ENCODE results near the gene BCKDHA. TPM values are rescaled to one million over a fixed set of nuclear protein-coding genes. Genes with fewer than 3 reads are reported as not detected.
A peak's percentile ranks its signal among the peaks of the same experiment; 100 is the strongest.

BCKDHA gene
- total RNA-seq, 1 donor from 2014 or later = 22.6 TPM

DNA sequence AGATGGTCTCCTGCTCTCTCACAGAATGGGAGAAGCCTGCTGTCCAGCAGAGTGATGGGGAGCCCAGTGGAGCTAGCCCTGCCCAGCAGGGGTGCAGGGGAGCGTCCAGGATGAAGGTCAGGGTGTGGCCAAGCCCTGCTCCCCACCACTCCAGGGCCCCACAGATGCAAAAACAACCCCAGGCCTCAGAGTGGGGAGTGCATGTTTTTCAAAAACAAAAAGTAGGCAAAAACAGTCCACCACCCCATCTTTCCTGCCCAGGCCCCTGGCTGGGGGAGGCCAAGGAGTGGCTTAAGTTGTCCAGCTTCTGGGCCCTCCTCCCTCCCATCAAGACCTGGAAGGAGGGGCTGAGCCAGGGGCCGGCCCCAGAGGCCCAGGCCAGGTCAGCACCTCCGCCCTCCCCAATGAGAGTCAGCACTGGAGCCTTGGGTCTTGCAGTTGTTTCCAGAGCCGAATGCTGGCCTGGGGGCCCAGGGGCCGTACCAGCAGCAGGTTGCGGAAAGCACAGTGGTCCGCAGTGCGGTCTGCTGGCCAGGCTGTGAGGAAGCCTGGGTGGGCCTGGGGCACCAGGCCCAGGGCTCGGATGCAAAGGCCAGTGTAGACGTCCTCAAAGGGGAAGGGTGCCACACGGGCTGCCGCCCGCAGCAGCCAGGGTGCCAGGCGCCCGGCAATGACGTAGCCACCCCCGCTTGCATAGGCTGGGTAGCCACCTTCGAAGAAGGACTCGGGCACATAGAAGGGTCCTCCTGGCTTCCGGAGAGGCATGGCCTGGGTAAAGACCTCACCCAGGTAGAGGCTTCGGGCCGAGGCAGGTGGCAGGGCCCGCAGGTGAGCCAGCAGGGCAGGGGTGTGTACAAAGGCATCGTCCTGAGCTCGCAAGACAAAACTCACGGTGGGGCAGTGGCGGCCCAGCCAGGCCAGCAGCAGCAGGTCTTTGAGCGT is 27.8 kb downstream of the BCKDHA start:
- TF ChIP-seq, protein P1, sequence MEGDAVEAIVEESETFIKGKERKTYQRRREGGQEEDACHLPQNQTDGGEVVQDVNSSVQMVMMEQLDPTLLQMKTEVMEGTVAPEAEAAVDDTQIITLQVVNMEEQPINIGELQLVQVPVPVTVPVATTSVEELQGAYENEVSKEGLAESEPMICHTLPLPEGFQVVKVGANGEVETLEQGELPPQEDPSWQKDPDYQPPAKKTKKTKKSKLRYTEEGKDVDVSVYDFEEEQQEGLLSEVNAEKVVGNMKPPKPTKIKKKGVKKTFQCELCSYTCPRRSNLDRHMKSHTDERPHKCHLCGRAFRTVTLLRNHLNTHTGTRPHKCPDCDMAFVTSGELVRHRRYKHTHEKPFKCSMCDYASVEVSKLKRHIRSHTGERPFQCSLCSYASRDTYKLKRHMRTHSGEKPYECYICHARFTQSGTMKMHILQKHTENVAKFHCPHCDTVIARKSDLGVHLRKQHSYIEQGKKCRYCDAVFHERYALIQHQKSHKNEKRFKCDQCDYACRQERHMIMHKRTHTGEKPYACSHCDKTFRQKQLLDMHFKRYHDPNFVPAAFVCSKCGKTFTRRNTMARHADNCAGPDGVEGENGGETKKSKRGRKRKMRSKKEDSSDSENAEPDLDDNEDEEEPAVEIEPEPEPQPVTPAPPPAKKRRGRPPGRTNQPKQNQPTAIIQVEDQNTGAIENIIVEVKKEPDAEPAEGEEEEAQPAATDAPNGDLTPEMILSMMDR (IDR thresholded peaks at IDR 0.05; ENCODE audit: unreplicated experiment) = no peak
- Mint-ChIP-seq H3K36me3 (peaks cover 20% of the 10 kb centered on the region), H3K27me3 (ENCODE audit: low read depth) (no peaks in the 10 kb centered on the region), H3K9me3 (no peaks in the 10 kb centered on the region), H3K4me1 (peaks cover 20% of the 10 kb centered on the region), H3K4me3 (peak overlapping the region; percentile 81), H3K27ac (peak overlapping the region; percentile 16)
- no peak for DNase-seq (ENCODE audit: low spot score in 2 of 2, unreplicated experiment in 2 of 2)

DNA sequence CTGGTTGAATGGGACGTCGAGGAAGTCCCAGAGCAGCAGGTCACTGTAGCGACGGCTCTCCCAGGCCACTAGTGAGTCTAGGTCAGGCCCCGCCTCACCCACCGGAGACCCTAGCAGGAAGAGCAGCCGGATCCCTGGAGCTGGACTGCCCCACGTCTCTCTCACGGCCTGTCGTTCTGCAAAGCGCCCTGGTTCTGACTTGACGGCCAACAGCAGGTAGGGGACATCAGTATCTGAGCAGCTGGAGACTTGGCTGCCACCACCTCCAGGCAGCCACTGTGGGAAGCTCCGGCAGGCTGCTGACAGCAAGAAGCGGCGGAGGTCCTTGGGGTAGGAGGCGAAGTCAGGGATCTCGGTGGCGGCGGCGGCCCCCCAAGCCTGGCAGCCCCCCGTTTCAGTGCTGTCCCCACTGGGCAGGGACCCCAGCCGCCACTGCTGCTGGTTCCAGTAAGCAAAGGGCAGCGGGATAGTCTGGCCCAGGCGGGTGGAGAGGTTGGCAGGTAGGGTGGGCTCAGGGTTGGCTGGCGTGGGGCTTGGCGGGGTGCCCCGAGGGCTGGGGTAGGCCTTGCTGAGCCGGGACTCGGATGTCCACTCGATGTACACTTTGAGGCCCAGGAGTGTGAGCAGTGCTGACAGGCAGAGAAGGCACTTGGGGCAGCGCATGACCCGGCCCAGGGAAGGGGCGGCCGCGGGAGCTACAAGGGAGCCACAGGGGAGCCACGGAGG is 28.7 kb downstream of the BCKDHA start:
- Mint-ChIP-seq H3K27me3 (ENCODE audit: low read depth) (no peaks in the 10 kb centered on the region), H3K27ac (peak overlapping the region; percentile 93)

DNA sequence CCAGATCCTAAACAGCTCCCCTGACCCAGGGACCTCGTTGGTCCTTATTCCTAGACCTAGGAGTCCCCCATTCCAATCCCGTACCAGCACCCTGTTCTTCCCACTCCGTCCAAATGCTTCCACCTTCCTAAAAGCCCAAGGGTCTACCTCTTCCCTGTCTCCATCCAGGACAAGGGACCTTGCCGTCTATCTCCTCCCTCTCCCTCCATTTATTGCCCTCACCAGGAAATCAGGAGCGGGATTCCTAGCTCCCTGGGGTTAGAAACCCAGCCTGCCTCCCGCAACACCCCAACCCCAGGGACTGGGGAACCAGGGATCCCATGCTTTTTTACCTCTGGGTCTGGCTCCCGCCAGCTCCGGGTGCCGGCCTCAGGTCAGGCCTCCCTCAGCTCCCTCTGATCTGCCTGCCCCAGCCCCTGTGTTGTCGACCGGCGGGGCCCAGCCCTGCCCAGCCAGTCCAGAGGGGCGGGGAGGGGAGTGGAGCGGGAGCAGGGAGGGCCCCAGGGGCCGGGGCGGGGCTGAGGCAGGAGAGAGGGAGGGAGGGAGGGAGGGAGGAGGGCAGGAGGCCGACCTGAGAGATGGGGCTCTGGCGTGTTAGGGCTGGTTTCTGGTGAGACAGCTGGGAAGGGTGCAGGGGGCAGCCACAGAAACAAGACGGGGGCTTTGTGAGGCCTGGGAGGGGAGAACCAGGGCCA is 29.5 kb downstream of the BCKDHA start, which contains the start of gene B3GNT8:
B3GNT8 (minus strand) TSS at position 423 of the 695 bp plus-strand sequence. CDS start 596 bp downstream, outside the sequence.
- Mint-ChIP-seq H3K36me3 (peaks cover 10% of the 10 kb centered on the region), H3K27me3 (ENCODE audit: low read depth) (no peaks in the 10 kb centered on the region), H3K9me3 (no peaks in the 10 kb centered on the region), H3K27ac (peak within 1 kb of the TSS; percentile 93), H3K4me3 (peak within 1 kb of the TSS; percentile 81), H3K4me1 (peaks cover 20% of the 10 kb centered on the region)
- DNase-seq (ENCODE audit: low spot score in 2 of 2, unreplicated experiment in 2 of 2) = peak; percentile 65 to 71
- TF ChIP-seq, protein P1 (IDR thresholded peaks at IDR 0.05; ENCODE audit: unreplicated experiment) = no peak

More for the DNA sequence above, 28.7 kb downstream of the BCKDHA start:
- TF ChIP-seq, protein P1 (IDR thresholded peaks at IDR 0.05; ENCODE audit: unreplicated experiment) = no peak
- H3K36me3 Mint-ChIP-seq = peaks cover 16% of the 10 kb centered on the region
- peak overlapping the region; percentile 81 for H3K4me3 Mint-ChIP-seq
- H3K9me3 Mint-ChIP-seq = no peaks in the 10 kb centered on the region
- DNase-seq (ENCODE audit: low spot score in 2 of 2, unreplicated experiment in 2 of 2) = no peak
- H3K4me1 Mint-ChIP-seq = peaks cover 20% of the 10 kb centered on the region

DNA sequence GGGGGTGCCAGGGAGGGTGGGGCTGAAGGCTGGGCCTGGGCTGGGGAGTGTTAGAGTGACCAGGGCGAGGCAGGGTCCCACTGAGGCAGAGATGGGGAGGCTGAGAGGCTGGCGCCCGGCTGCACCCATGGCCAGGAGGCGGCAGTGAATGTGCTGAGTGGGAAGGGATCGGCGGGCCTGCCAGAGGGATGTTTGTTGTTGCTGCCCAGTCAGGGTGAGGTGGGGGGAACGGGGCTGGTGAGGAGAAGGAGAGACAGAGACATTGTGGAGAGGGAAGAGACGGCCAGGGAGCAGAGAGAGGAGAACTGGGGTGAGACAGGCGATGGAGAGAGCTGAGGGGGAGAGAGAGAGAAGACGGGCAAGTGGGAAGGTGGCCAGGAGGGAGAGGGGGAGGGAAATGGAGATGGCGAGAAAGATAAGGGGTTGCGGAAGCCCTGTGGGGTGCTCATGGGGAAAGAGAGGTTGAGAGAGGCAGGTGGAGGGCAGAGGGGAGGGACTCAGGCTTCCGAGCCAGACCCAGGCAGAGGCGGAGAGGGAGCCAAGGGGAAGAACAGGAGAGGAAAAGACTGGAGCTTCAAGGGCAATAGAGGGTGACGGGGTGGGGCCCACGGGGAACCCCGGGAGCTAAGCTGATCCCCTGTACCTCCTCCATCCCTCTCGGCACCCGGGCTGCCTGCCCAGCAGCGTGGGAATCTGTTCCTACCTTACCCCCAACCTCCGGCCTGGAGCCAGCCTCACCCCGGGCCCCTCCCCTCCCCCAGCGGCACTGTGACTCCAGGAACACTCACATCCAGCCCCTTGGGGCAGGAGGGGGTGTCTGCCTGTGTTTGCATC is 30.2 kb downstream of the BCKDHA start:
- TF ChIP-seq, protein P1 (IDR thresholded peaks at IDR 0.05; ENCODE audit: unreplicated experiment) = no peak
- peaks cover 7% of the 10 kb centered on the region for H3K36me3 Mint-ChIP-seq

More for the DNA sequence above, 30.2 kb downstream of the BCKDHA start:
- no peaks in the 10 kb centered on the region for H3K27me3 Mint-ChIP-seq (ENCODE audit: low read depth)
- H3K9me3 Mint-ChIP-seq = no peaks in the 10 kb centered on the region
- H3K4me1 Mint-ChIP-seq = peaks cover 20% of the 10 kb centered on the region
- peak overlapping the region; percentile 81 for H3K4me3 Mint-ChIP-seq
- DNase-seq (ENCODE audit: low spot score in 2 of 2, unreplicated experiment in 2 of 2) = peak in 1 of 2 experiments; percentile 55
- H3K27ac Mint-ChIP-seq = peak overlapping the region; percentile 80

All from mesothelial cell of epicardium (in vitro differentiated cells).